GM19043 (cell line): ENCODE data around the gene ADAMTS12.

Experiments
- ATAC-seq: cut with Tn5 transposase; IDR thresholded peaks from one replicate; pipeline ENCODE4 v1.9.1; 2021; ENCODE audit warnings: low read depth; ENCODE audit not compliant: unreplicated experiment

ADAMTS12 gene

DNA sequence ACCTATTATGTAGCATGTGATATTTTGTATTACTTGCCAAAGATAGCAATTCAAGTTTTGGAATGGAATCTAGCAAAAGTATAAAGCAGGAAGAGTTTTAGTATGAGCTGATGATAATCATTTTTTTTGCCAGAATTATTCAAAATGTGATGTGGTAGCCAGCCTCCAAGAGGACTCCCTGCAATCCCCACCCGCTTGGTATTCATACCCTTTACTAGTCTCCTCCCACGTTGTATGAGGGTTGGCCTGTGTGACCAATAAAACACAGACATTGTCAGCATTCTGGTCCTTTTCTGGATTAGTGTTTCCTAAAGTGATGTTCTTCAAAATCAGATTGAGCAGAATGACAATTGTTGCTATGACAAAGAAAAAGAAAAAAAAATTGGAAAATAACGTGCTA, 387.2 kb downstream of the ADAMTS12 start:
- no peak for ATAC-seq

DNA sequence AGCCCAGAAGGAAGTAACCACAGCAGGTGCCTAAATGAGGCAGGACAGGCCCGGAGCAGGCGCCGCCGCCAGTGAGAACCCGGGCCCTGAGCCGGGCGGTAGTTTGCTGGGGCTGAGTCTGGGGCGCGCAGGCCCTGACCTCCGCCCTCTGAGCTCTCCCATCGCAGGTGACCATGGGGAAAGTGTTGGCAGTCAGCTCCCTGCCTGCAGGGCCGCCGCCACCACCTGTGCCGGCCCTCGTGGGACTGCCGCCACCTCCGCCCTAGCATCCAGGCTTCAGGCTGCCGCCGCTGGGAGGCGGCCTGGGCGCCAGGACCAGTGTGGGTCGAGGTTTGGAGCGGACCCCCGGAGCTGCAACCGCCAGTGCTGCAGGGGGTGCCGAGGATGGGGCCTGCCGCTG, 389.9 kb downstream of the ADAMTS12 start:
- ATAC-seq: no peak

DNA sequence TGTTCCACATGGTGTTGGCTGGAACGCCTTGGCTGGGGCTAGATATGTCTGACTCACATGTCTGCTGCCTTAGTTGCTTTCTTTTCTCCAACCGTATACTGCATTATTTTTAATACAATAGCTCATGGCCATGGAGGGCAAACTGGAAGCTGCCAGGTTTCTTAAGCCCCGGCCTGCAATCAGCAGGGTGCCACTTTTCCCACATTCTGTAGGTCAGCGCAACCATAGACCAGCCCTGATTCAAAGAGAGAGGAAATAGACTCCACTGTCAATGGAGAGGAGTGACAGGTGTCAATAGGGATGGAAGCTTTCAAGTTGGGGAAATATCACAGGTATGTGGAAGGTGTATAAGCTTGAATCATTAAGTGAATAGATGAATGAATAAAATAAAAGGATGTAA, 390.5 kb downstream of the ADAMTS12 start:
- no peak for ATAC-seq

DNA sequence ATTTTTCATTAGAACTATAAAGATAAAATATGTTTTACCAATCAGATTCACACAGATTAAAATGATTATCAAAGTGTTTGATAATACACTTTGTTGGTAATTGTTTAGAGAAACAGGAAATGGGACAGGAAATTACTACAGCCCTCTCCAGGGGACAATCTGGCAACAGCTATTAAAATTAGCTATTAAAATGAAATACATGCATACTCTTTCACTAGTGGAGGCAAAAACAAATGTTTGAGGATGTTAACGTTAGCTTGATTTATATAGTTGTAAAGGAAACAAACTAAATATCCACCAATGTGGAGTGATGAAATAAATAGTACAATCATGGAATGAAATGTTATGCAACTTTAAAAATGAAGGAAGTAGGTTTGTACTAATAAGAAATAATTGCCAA, 397.3 kb downstream of the ADAMTS12 start:
- no peak for ATAC-seq

DNA sequence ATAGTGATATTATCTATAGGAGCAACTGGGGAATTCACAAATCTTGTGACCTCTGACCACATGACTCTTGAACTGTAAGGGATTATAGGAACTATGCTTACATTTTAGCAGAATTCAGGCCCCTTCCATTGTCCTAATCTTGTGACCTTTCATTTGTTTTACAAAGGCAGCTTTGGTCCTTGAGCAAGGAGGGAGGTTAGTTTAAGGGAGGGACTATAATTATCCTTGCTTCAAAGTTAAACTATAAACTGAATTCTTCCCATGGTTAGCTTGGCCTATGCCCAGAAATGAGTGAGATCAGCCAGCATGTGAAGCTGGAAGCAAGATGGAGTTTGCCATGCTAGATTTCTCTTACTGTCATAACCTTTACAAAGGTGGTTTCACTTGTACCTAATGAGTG, 399.8 kb downstream of the ADAMTS12 start:
- no peak for ATAC-seq

DNA sequence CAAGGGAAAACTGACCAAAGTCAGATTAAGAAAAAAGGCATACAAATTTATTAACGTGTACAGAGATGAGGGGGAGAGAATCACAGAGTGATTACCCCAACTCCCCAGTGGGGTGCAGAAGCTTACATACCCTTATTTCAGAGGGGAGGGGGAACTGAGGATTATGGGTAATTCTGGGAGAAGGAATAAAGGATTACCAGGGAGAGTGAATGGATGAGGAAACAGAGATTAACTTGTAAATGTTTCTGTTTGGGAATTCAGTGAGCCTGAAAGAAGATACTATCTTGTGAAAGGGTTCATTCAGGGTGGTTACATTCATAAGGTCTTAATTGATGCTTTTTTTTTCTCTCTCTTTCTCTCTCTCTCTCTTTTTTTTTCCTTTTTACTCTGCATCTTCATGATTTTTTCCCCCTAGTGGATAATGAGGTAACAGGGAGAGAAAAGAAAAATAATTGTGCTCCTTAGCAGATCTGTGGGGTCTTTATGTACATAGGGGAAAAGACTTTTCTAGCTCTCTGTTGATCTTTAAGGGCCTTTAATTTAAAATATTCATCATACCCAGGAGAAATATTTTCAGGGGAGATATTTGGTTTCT, 401.6 kb downstream of the ADAMTS12 start:
- no peak for ATAC-seq

DNA sequence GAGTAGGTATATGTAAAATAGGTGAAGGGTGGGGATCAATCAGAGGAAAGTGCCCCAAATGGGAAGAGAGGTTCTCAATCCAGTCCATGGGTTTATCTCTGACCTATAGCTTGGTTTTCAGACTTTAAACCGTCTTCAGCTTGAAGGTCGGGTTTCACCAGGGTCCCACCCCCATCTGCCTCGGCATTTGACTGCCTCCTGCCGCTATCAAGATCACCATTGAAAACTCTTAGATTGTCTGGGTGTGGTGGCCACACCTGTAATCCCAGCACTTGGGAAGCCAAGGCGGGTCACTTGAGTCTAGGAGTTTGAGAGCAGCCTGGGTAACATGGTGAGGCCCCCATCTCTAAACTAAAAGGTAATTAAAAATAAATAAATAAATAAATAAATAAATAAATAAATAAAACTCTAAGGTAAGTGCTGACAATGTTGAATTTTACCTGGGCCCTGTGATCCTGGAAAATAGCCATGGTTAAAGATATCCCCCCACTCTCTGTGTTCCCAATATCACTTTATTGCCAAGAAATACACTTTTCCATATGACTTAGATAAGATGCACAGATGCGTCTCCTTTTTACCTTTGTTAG, 402.2 kb downstream of the ADAMTS12 start:
- no peak for ATAC-seq

DNA sequence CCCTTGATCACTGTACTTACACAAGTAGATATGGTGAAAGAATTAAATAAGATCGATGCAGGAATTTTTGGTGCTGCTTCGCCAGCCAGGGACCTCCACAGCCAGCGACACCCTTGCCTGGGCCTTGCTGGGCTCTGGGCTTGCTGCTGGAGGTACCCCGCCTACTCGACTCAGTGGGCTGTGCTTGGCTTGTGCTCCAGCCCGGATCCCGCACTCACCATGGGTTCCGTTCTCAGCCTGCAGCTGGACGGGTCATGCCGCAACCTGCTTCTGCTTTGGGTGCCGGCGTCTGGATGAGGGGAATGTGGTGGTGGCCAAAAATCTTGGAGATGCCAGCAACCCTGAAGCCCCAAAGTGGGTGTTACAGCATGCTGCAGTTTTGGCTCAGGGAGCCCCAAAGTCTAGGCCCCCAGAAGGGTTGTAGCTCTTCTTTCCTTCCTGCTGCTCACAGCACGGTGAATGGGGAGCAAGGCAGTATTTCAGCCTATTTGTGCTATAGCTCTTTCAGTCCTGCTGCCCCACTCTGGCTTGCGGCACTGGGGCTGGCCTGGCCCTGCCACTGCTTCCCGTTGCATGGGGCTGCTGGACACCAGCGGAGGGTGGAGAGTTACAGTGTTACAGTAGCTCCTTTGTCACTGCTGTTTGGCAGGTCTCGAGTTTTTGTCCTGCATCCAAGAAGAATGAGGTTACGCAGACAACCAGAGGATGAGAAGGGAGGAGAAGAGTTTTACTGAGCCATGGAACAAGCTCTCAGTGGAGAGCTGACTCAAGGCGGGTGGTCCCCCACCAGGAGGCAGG, 403.0 kb downstream of the ADAMTS12 start:
- ATAC-seq: no peak

DNA sequence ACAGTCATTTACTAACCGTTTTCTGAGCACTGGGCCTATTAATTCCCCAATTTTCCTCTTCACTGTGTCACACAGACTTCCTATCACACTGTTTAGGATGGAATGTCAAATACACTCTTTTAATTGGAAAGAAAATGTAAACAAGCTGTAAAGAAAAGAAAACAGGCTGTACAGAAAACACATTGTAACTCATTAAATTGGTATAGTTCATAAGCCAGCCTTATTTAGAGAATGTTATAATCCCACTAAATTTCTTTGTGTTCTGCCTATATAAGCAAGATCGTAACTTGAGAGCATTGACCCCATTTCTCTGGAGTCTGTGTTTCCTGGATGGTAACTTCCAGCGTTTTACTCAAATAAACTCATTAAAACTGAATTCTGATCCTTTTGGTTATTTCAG, 404.6 kb downstream of the ADAMTS12 start:
- no peak for ATAC-seq

DNA sequence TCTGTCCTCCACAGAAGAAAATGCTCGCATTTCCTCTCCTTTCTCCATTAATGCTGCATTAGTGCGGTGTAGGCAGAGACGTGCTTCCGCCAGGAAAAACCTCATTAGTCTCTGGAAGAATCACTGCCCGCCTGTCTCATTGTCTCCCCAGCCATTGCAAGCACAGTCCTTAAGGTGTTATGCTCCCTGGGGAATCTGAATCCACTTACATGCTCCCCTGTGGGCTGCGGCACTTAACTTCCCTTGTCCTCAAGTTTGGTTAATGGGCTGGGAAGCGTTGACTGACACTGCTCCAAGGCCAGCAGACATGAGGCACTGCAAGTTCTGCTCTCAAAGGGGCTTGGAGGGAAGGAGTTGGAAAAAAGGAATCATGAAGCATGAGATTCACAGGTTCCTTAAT, 409.5 kb downstream of the ADAMTS12 start:
- ATAC-seq: no peak

DNA sequence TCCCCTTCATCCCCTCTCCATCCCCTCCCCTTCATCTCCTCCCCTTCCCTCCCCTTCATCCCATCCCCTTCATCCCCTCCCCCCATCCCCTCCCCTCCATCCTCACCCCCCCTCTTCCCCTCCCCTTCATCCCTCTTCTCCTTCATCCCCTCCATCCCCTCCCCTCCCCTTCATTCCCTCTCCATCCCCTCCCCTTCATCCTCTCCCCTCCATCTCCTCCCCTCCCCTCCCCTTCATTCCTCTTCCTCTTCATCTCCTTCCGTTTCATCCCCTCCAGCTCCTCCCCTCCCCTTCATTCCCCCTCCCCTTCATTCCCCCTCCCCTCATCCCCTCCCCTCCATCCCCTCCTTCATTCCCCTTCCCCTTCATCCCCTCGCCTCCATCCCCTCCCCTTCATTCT, 410.9 kb downstream of the ADAMTS12 start:
- ATAC-seq: no peak

DNA sequence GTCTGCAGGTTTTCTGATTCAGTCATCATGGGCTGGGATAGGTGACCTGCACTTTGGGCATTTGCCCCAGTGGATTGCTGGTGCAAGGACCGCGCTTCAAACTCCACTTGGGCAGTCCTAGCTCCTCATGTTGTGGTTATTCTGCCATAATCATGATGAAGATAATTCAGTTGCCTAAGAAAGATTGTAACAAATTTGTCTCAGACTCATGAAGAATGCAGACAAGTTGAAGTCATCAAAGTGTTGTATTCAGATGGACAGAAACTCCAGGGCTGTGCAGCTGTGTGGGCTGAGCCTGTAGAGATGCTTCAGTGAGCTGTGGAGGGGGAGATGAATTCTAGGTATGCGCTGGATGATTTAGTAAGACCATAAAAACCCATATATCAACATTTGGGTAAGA, 412.5 kb downstream of the ADAMTS12 start:
- no peak for ATAC-seq

DNA sequence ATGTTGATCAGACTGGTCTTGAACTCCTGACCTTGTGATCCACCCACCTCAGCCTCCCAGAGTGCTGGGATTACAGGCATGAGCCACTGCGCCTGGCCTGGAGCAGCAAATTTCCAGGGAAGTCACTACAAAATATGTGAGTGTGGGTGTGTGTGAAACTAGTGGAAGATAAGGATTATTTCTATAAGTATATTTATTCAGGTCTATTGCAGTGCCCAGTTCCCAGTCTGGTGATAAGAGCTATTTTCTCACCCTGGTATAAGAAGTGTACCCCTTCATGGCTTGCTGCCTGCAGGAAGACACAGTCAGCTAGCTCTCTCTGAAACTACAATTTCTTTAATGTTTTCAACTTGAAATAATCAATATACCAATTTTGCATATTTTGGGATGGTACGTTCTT, 414.0 kb downstream of the ADAMTS12 start:
- ATAC-seq: no peak

DNA sequence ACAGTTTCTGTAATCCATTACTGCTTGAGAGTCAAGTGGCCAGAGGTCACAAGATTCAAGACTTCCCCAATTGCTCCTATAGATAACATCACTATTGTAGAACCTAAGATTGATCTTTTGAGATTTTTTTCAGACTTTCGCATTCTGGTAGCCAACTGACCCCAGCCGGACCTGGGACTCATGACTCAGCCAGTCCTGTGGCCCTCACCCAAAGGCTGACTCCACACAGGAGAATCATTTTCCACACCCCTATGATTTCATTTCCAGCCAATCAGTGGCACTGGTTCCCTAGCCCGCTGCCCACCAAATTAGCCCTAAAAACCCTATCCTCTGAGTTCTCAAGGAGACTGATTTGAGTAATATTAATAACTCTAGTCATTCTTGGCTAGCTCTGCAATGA, 414.8 kb downstream of the ADAMTS12 start:
- ATAC-seq: no peak

DNA sequence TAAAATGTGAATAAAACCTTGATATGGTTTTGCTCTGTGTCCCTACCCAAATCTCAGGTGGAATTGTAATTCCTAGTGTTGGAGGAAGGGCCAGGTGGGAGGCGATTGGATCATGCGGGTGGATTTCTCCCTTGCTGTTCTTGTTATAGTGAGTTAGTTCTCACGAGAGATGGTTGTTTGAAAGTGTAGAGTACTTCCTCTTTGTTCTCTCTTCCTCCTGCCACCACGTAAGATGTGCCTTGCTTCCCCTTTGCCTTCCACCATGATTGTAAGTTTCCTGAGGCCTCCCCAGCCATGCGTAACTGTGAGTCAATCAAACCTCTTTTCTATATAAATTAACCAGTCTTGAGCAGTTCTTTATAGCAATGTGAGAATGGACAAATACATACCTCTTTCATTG, 416.1 kb downstream of the ADAMTS12 start:
- no peak for ATAC-seq

DNA sequence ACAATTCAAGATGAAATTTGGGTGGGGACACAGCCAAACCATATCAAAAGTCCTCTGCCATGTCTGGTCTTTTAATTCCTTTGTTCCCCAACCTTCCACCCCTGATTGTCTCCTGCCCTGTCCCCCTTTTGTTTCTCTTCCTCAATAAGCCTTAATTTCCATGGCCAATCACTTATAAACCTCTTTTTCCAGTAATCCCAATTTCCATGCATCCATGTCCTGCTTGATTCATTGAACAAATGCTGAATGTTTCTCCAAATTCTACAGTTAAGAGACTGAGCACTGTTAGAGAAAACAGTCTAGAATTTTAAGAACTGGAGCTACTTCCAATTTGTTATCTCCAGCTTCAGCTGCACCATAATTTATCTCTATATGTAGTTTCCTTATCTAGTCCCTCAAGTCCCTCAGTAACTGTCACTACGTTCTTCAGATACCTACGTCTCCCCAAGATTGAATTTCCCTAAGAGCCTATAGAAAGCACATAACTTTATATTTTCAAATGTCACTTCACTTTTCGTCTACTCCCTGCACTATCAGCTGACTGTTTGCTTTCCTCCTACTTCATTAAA, 416.8 kb downstream of the ADAMTS12 start:
- ATAC-seq: no peak

DNA sequence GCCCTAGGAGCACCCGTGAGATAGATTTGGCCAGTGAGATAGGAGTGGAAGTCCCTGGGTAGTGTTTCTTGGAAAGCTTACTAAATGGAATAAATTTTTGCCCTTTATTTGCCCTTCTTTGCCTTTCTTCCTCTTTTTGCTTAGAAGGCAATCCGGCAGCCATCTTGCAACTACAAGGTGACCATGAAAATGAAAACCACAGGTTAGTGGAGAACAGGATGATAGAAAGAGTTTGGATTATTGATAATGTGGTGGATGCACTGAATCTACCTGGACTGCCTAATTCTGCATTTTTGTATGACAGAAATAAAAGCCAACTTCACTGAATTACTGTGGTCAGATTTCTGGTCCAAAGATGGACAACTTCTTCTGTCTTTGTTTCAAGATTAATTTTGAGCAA, 417.8 kb downstream of the ADAMTS12 start:
- ATAC-seq: no peak
